GM12892 (cell line): ENCODE data around the gene CLDN5.

Source experiments
- POLR2A ChIP-seq: IDR thresholded peaks from 2 replicates; pipeline ENCODE4 v1.6.1; 2011; ENCODE audit warnings: low read depth, low read length, control low read depth
- POLR2AphosphoS5 ChIP-seq: IDR thresholded peaks from 2 replicates; pipeline ENCODE4 v1.6.1; 2011; ENCODE audit warnings: low read depth, low read length, control low read depth

- TF ChIP-seq POLR2A (no peak), POLR2AphosphoS5 (no peak)
Measured at GRCh38 chr22:19510919-19511341, 13.3 kb downstream of the CLDN5 start.
